AG04450 (cell line): ENCODE measurements around the gene XNDC1N. TPM values are rescaled to one million over a fixed set of nuclear protein-coding genes. Genes with fewer than 3 reads are reported as not detected.
"Not testable (repeated sequence)": the region's sequence is repeated elsewhere in the genome, so short reads cannot be mapped to it uniquely, and the experiment has no call there.

ENCODE experiments used
- CTCF ChIA-PET: fragments of 300-600, 350-600 bp; formaldehyde crosslinking; extraction: SDS; loops from one replicate; lab custom pipeline; 2022; ENCODE audit warnings: antibody characterized with exemption, inconsistent platforms; lab: Charles Lee
- POLR2A ChIA-PET: fragments of 350-600 bp; formaldehyde crosslinking; extraction: SDS; loops from one replicate; lab custom pipeline; 2021; ENCODE audit warnings: antibody characterized with exemption, inconsistent platforms; lab: Yijun Ruan, JAX
- DNase-seq: peaks from one replicate; pipeline ENCODE4 v3.0.0-alpha.2; 2011; ENCODE audit warnings: low read depth, low spot score
- H3K27ac ChIP-seq: one replicate; pipeline ENCODE4 v1.5.1; 2012; ENCODE audit warnings: low read depth, low read length, control low read depth
- H3K27me3 ChIP-seq: one replicate; pipeline ENCODE4 v1.6.0; 2012; ENCODE audit warnings: low read length; ENCODE audit not compliant: control insufficient read depth, insufficient read depth
- H3K4me3 ChIP-seq: 2 replicates; pipeline ENCODE4 v1.5.1; 2011; ENCODE audit warnings: mild to moderate bottlenecking, low read depth, low read length, control low read depth
- H3K9me3 ChIP-seq: 2 replicates; pipeline ENCODE4 v1.5.1; 2012; ENCODE audit warnings: low read length; ENCODE audit not compliant: control insufficient read depth, insufficient read depth
- polyA plus RNA-seq: library from polyadenylated mRNA; depleted of rRNA; stranded (reverse); fragments of >200 nt; gene quantifications from 2 replicates; pipeline ENCODE4 v1.2.3, GENCODE V29; 2011; rRNA removed
- TF ChIP-seq, protein P1 (sequence below): IDR thresholded peaks from 2 replicates; pipeline ENCODE4 v1.5.1; 2011; ENCODE audit warnings: low read depth, low read length, control low read depth, inconsistent platforms

XNDC1N gene
- polyA plus RNA-seq, 1 experiment, result 3.1 TPM

DNA sequence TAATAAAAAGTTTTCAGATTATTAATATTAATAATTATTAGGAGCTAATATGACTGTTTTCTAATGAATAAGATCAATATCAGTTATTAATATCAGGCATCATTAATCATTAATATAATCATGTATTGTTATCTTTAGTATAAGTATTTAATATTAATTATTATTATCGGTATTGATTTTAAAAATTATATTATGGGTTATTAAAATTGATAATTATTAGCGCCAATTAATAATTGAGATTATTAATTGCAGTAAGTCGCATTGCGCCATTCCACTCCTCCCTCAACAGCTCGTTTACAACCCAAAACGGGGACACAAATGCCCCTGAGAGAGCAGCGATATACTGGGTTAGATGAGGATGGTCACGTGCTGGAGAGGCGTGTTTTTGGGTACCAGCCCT is 20.2 kb downstream of the XNDC1N start:
- ChIA-PET POLR2A (no interaction called here), CTCF (no interaction called here)
- TF ChIP-seq, protein P1, sequence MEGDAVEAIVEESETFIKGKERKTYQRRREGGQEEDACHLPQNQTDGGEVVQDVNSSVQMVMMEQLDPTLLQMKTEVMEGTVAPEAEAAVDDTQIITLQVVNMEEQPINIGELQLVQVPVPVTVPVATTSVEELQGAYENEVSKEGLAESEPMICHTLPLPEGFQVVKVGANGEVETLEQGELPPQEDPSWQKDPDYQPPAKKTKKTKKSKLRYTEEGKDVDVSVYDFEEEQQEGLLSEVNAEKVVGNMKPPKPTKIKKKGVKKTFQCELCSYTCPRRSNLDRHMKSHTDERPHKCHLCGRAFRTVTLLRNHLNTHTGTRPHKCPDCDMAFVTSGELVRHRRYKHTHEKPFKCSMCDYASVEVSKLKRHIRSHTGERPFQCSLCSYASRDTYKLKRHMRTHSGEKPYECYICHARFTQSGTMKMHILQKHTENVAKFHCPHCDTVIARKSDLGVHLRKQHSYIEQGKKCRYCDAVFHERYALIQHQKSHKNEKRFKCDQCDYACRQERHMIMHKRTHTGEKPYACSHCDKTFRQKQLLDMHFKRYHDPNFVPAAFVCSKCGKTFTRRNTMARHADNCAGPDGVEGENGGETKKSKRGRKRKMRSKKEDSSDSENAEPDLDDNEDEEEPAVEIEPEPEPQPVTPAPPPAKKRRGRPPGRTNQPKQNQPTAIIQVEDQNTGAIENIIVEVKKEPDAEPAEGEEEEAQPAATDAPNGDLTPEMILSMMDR, result no peak
- no peak overlapping the region for H3K4me3 ChIP-seq
- no peaks in the 10 kb centered on the region for H3K27me3 ChIP-seq
- no peak for DNase-seq
- no peaks in the 10 kb centered on the region for H3K9me3 ChIP-seq
- H3K27ac ChIP-seq, result no peak overlapping the region

DNA sequence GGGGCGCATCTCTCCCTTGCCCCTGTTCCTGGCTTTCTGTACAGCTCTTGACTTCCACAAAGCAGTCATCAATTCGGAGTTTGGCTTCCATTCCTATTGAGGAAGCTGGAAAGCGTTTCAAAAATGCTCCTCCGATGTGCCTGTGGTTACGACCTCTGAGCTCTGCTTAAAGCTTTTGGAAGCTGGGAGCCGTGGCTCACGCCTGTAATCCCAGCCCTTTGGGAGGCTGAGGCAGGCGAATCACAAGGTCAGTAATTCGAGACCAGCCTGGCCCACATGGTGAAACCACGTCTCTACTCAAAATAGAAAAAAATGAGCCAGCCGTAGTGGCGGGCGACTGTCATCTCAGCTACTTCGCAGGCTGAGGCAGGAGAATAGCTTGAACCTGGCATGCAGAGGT is 27.3 kb downstream of the XNDC1N start:
- POLR2A ChIA-PET, H3K9me3 ChIP-seq: not testable (repeated sequence)

GRCh38 chr11:71895961-71896360 is 32.4 kb downstream of the XNDC1N start:
- no peaks in the 10 kb centered on the region; the same call in 1 of the 2 replicates for H3K9me3 ChIP-seq
- TF ChIP-seq, protein P1, result no peak
- no peaks in the 10 kb centered on the region for H3K27me3 ChIP-seq
- POLR2A ChIA-PET, result no interaction called here
- no peak for DNase-seq
- H3K27ac ChIP-seq, result no peak overlapping the region
- no peak overlapping the region for H3K4me3 ChIP-seq
- CTCF ChIA-PET, result no interaction called here

More for the DNA sequence above, 27.3 kb downstream of the XNDC1N start:
- H3K27ac ChIP-seq, CTCF ChIA-PET, H3K27me3 ChIP-seq, H3K4me3 ChIP-seq: not testable (repeated sequence)
- DNase-seq, result peak; percentile 23

DNA sequence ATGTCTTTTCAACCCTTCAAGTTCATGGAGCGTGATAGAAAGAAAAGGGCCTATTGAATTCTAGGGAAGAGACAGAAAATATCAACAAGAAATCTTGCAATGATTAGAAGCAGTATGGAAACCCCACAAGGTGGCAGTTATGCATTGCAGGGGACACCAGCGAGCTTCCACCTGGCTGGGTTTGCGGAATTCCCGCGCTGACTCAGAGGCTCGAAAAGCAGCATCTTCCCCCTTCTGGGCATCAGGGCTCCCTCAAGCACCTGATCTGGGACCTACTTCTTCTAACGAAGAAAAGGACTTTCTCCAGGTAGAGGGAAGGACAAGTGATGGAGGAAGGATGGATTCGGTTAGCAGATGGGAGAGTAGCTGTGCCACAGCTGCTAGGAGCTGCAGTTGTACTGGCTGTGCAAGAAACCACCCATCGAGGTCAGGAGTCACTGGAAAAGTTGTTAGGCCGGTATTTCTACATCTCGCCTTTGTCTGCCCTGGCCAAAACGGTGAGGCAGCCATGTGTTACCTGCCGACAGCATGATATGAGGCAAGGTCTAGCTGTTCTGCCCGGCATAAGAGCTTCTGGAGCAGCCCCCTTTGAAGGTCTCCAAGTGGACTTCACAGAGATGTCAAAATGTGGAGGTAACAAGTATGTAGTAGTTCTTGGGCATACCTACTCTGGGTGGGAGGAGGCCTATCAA is 39.1 kb downstream of the XNDC1N start:
- H3K27me3 ChIP-seq, H3K9me3 ChIP-seq, H3K4me3 ChIP-seq, CTCF ChIA-PET, DNase-seq, H3K27ac ChIP-seq, POLR2A ChIA-PET: not testable (repeated sequence)

DNA sequence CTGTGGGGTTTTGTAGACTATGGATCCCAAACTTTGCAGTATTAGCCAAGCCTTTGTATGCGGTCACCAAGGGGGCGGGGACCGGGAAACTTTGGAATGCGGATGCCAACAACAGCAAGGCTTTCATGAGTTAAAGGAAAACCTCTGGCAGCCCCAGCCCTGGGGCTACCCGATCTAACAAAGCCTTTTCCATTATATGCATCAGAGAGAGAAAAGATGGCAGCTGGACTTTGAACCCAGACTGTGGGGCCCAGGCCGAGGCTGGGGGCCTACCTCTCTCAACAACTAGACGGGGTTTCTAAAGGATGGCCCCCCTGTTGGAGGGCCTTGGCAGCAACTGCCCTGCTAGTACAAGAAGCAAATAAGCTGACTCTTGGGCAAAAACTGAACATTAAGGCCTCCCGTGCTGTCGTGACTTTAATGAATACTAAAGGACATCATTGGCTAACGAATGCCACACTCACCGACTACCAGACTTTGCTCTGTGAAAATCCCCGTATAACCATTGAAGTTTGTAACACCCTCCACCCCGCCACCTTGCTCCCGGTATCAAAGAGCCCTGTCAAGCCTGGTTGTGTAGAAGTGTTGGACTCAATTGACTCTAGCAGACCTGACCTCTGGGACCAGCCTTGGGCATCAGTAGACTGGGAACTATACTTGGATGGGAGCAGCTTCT is 39.9 kb downstream of the XNDC1N start:
- POLR2A ChIA-PET, H3K4me3 ChIP-seq, H3K27ac ChIP-seq, DNase-seq, CTCF ChIA-PET, H3K27me3 ChIP-seq, H3K9me3 ChIP-seq: not testable (repeated sequence)

DNA sequence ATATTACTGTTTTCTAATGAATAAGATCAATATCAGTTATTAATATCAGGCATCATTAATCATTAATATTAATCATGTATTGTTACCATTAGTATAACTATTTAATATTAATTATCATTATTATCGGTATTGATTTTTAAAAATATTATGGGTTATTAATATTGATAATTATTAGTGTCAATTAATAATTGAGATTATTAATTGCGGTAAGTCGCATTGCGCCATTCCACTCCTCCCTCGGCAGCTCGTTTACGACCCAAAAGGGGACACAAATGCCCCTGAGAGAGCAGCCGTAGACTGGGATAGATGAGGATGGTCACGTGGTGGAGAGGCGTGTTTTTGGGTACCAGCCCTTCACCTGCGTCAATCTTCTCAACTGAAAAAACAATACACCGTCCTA is 42.6 kb downstream of the XNDC1N start:
- H3K27me3 ChIP-seq, DNase-seq, H3K27ac ChIP-seq, POLR2A ChIA-PET, H3K4me3 ChIP-seq, H3K9me3 ChIP-seq, CTCF ChIA-PET: not testable (repeated sequence)

Other genes with a start within 250 kb of the XNDC1N start
- gene DEFB108B, start 95.4 kb downstream of the XNDC1N start, polyA plus RNA-seq, result not detected in 2 replicates
- not detected in 2 replicates for gene DEFB131B, start 50.1 kb downstream of the XNDC1N start, polyA plus RNA-seq
- 47.3 and 47.8 TPM in 2 replicates for gene RNF121, start 452 bp upstream of the XNDC1N start, polyA plus RNA-seq
- gene IL18BP, start 70.3 kb upstream of the XNDC1N start, polyA plus RNA-seq, result 2.2 and 2.5 TPM in 2 replicates
- gene NUMA1, start 151.9 kb upstream of the XNDC1N start, polyA plus RNA-seq, result 79.5 and 90.7 TPM in 2 replicates
- 7.8 and 8.6 TPM in 2 replicates for gene LRRC51, start 152.3 kb upstream of the XNDC1N start, polyA plus RNA-seq
- gene LAMTOR1, start 174.7 kb upstream of the XNDC1N start, polyA plus RNA-seq, result 89.1 and 120 TPM in 2 replicates
- not detected in 2 replicates for gene TOMT, start 177.3 kb upstream of the XNDC1N start, polyA plus RNA-seq
- 45.7 and 54.5 TPM in 2 replicates for gene ANAPC15, start 184.1 kb upstream of the XNDC1N start, polyA plus RNA-seq
- gene FOLR3, start 207.1 kb upstream of the XNDC1N start, polyA plus RNA-seq, result 0.24 and 0.25 TPM in 2 replicates